ENCODE results near the gene GLS2.

Gene GLS2

GRCh38 chr12:56448860-56449621 is 38.9 kb downstream of the GLS2 start, which contains the start of gene TIMELESS (continued):
- TF ChIP-seq, protein P1, sequence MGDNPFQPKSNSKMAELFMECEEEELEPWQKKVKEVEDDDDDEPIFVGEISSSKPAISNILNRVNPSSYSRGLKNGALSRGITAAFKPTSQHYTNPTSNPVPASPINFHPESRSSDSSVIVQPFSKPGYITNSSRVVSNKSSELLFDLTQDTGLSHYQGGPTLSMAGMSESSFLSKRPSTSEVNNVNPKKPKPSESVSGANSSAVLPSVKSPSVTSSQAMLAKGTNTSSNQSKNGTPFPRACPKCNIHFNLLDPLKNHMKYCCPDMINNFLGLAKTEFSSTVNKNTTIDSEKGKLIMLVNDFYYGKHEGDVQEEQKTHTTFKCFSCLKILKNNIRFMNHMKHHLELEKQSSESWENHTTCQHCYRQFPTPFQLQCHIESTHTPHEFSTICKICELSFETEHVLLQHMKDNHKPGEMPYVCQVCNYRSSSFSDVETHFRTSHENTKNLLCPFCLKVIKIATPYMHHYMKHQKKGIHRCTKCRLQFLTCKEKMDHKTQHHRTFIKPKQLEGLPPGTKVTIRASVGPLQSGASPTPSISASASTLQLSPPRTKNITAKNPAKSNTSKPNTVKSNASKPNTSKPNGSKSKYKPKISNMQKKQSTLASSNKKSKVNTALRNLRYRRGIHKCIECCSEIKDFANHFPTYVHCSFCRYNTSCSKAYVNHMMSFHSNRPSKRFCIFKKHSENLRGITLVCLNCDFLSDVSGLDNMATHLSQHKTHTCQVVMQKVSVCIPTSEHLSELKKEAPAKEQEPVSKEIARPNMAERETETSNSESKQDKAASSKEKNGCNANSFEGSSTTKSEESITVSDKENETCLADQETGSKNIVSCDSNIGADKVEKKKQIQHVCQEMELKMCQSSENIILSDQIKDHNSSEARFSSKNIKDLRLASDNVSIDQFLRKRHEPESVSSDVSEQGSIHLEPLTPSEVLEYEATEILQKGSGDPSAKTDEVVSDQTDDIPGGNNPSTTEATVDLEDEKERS (tag by site-specific recombination; IDR thresholded peaks at IDR 0.05): 0 out of 2 replicates have a peak, but pooled peaks have one; percentile 64
- TF ChIP-seq ZNF16 (tag by site-specific recombination; IDR thresholded peaks at IDR 0.05; ENCODE audit: low read depth) (no peak), ZNF157 (tag by site-specific recombination; IDR thresholded peaks at IDR 0.05) (no peak), ZNF423 (tag by site-specific recombination; IDR thresholded peaks at IDR 0.05) (no peak), BCL11B (tag by site-specific recombination; IDR thresholded peaks at IDR 0.05; ENCODE audit: low read depth) (peak; percentile 10; the same call in 1 of the 2 replicates), ZNF501 (tag by site-specific recombination; IDR thresholded peaks at IDR 0.05) (peak; percentile 86), ZNF324 (tag by site-specific recombination; IDR thresholded peaks at IDR 0.05) (no peak), HOXC10 (CRISPR knock-in tag; IDR thresholded peaks at IDR 0.05) (no peak), ZNF114 (tag by site-specific recombination; IDR thresholded peaks at IDR 0.05) (no peak), KLF7 (tag by site-specific recombination; IDR thresholded peaks at IDR 0.05; ENCODE audit: borderline replicate concordance) (no peak), ZNF629 (tag by site-specific recombination; IDR thresholded peaks at IDR 0.05) (peak; percentile 64), ZBTB49 (tag by site-specific recombination; IDR thresholded peaks at IDR 0.05; ENCODE audit: low read depth) (no peak), ZNF692 (tag by site-specific recombination; IDR thresholded peaks at IDR 0.05) (peak; percentile 82; the same call in 1 of the 2 replicates), ZNF311 (tag by site-specific recombination; IDR thresholded peaks at IDR 0.05; ENCODE audit: borderline replicate concordance) (no peak), ZNF138 (tag by site-specific recombination; IDR thresholded peaks at IDR 0.05; ENCODE audit: borderline replicate concordance) (no peak), ZNF48 (tag by site-specific recombination; IDR thresholded peaks at IDR 0.05) (no peak), ZFP37 (tag by site-specific recombination; IDR thresholded peaks at IDR 0.05) (peak; percentile 80), ZNF518A (tag by site-specific recombination; conservative IDR thresholded peaks at IDR 0.05; ENCODE audit: low read depth) (no peak), ZNF426 (tag by site-specific recombination; IDR thresholded peaks at IDR 0.05) (no peak), ZNF133 (tag by site-specific recombination; IDR thresholded peaks at IDR 0.05) (no peak), KLF10 (tag by site-specific recombination; IDR thresholded peaks at IDR 0.05) (peak; percentile 70; the same call in 1 of the 2 replicates), ZNF350 (tag by site-specific recombination; IDR thresholded peaks at IDR 0.05) (no peak), ZNF548 (tag by site-specific recombination; IDR thresholded peaks at IDR 0.05) (no peak)
- TF ChIP-seq, protein P2, sequence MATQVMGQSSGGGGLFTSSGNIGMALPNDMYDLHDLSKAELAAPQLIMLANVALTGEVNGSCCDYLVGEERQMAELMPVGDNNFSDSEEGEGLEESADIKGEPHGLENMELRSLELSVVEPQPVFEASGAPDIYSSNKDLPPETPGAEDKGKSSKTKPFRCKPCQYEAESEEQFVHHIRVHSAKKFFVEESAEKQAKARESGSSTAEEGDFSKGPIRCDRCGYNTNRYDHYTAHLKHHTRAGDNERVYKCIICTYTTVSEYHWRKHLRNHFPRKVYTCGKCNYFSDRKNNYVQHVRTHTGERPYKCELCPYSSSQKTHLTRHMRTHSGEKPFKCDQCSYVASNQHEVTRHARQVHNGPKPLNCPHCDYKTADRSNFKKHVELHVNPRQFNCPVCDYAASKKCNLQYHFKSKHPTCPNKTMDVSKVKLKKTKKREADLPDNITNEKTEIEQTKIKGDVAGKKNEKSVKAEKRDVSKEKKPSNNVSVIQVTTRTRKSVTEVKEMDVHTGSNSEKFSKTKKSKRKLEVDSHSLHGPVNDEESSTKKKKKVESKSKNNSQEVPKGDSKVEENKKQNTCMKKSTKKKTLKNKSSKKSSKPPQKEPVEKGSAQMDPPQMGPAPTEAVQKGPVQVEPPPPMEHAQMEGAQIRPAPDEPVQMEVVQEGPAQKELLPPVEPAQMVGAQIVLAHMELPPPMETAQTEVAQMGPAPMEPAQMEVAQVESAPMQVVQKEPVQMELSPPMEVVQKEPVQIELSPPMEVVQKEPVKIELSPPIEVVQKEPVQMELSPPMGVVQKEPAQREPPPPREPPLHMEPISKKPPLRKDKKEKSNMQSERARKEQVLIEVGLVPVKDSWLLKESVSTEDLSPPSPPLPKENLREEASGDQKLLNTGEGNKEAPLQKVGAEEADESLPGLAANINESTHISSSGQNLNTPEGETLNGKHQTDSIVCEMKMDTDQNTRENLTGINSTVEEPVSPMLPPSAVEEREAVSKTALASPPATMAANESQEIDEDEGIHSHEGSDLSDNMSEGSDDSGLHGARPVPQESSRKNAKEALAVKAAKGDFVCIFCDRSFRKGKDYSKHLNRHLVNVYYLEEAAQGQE (tag by site-specific recombination; IDR thresholded peaks at IDR 0.05): no peak; the same call in 1 of the 2 replicates
